GM06990 (cell line): Measurements from ENCODE around the gene DCLK3.

ENCODE experiments used
- DNase-seq: peaks from one replicate; pipeline ENCODE4 v3.0.0-alpha.2; 2011; ENCODE audit not compliant: insufficient read length; ENCODE audit errors: extremely low read depth
- H3K27me3 ChIP-seq: replicated peaks from 2 replicates; pipeline ENCODE4 v1.6.0; 2011; ENCODE audit warnings: low read length; ENCODE audit not compliant: control insufficient read depth, insufficient read depth
- H3K36me3 ChIP-seq: 2 replicates; pipeline ENCODE4 v1.5.1; 2011; ENCODE audit warnings: low read length; ENCODE audit not compliant: control insufficient read depth, insufficient read depth
- H3K4me3 ChIP-seq: replicated peaks from 2 replicates; pipeline ENCODE4 v1.5.1; 2011; ENCODE audit warnings: low read depth, mild to moderate bottlenecking, control low read depth, low read length
- CTCF ChIP-seq: IDR thresholded peaks from 2 replicates; pipeline ENCODE4 v1.5.1; 2011; ENCODE audit warnings: low read length, control low read depth, mild to moderate bottlenecking, inconsistent platforms; ENCODE audit not compliant: insufficient read depth, poor library complexity, severe bottlenecking

Gene DCLK3

GRCh38 chr3:36803091-36803791 is 38.9 kb upstream of the DCLK3 start:
- no peak for TF ChIP-seq CTCF
- H3K27me3 ChIP-seq = peaks cover 2% of the 10 kb centered on the region; the same call in 1 of the 2 replicates
- no peak overlapping the region for H3K4me3 ChIP-seq
- DNase-seq = no peak
- no peaks in the 10 kb centered on the region for H3K36me3 ChIP-seq

GRCh38 chr3:36800533-36801116 is 36.3 kb upstream of the DCLK3 start:
- Histone ChIP-seq H3K27me3 (peaks cover 2% of the 10 kb centered on the region; the same call in 1 of the 2 replicates), H3K36me3 (no peaks in the 10 kb centered on the region), H3K4me3 (no peak overlapping the region)
- no peak for DNase-seq
- no peak for TF ChIP-seq CTCF

GRCh38 chr3:36796881-36797280 is 32.5 kb upstream of the DCLK3 start:
- no peak overlapping the region for H3K4me3 ChIP-seq
- H3K27me3 ChIP-seq = no peaks in the 10 kb centered on the region
- no peak for DNase-seq
- no peaks in the 10 kb centered on the region for H3K36me3 ChIP-seq
- no peak for TF ChIP-seq CTCF

- no peak for TF ChIP-seq CTCF
- Histone ChIP-seq H3K4me3 (no peak overlapping the region), H3K36me3 (no peaks in the 10 kb centered on the region), H3K27me3 (no peaks in the 10 kb centered on the region)
- no peak for DNase-seq
Measured at GRCh38 chr3:36796161-36796560, 31.8 kb upstream of the DCLK3 start.

GRCh38 chr3:36795622-36796021 is 31.3 kb upstream of the DCLK3 start:
- no peaks in the 10 kb centered on the region for H3K27me3 ChIP-seq
- H3K36me3 ChIP-seq = no peaks in the 10 kb centered on the region
- no peak for TF ChIP-seq CTCF
- DNase-seq = no peak
- H3K4me3 ChIP-seq = no peak overlapping the region
